ENCODE results near the gene NMNAT2. TPM values are rescaled to one million over a fixed set of nuclear protein-coding genes. Genes with fewer than 3 reads are reported as not detected.
"Not testable (repeated sequence)": the region's sequence is repeated elsewhere in the genome, so short reads cannot be mapped to it uniquely, and the experiment has no call there.

Gene NMNAT2
- total and polyA plus RNA-seq, 3 experiments from 2014 or later, result not detected

DNA sequence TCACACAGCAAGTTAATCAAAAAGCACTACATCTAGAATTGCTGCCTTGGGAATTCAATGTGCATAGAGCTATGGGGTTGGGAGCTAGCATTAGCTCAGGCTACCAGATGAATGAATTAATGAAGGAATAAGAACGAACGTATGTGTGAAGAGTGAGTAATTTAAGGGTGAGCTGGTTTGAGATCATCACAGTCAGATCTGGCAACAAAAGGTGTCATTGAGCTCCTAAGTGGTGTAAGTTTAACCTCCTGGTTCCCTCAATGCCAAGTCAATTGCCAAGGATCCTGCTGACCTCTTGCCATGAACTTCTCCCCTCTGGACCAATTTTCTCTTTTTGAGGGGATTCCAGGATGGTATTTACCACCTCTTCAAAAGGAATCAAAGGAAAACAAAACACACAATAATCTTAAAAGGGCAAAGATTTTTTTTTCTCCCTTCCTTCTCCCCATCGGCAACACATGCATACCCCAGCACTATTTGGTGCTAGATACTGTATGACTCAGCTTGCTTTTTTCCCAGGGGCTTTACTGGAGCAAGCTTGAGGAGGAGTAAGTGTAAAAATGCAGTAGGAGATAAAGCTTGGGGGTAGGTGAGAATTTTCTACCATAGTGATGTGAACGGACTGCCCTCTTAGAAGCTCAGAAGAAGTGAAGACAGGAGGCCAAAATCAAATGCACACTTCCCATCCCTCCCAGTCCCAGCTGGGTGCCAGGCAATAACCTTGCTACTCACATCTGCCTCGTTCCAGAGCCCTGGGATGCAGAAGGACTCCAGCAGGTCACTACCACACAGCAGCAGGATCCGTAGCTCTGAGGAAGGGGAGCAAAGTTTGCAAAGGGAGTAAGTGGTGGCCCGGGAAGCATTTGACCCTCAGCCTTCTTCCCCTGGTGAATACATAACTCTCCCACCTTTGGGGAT lies 140.1 kb downstream of the NMNAT2 start:
- Histone ChIP-seq H3K27ac (ENCODE audit: low read depth, low read length) (no peak overlapping the region), H3K4me3 (ENCODE audit: low read length) (no peak overlapping the region), H3K36me3 (ENCODE audit: insufficient read depth, low read length) (no peaks in the 10 kb centered on the region), H3K9me3 (ENCODE audit: low read length) (no peaks in the 10 kb centered on the region), H3K27me3 (ENCODE audit: insufficient read depth, low read length, poor library complexity, severe bottlenecking) (no peaks in the 10 kb centered on the region), H3K4me1 (ENCODE audit: insufficient read depth, low read length) (no peaks in the 10 kb centered on the region)
- ChIA-PET POLR2A (no interaction called here), CTCF (interaction anchor here (0.6 to 1.3 kb wide), 4 partner anchors 30 to 1228 kb away, joined by 3 to 4 read pairs (median 4); no protein-coding TSS in a partner anchor)
- H3K27ac Mint-ChIP-seq, result peak overlapping the region in 1 of 8 donors; percentile 32
- no peak for DNase-seq
- peaks cover 1 to 19% of the 10 kb centered on the region in 2 donors for H3K27me3 Mint-ChIP-seq
- no peaks in the 10 kb centered on the region for H3K4me1 Mint-ChIP-seq
- no peaks in the 10 kb centered on the region for H3K9me3 Mint-ChIP-seq
- H3K4me3 Mint-ChIP-seq, result no peak overlapping the region
- no peaks in the 10 kb centered on the region for H3K36me3 Mint-ChIP-seq

DNA sequence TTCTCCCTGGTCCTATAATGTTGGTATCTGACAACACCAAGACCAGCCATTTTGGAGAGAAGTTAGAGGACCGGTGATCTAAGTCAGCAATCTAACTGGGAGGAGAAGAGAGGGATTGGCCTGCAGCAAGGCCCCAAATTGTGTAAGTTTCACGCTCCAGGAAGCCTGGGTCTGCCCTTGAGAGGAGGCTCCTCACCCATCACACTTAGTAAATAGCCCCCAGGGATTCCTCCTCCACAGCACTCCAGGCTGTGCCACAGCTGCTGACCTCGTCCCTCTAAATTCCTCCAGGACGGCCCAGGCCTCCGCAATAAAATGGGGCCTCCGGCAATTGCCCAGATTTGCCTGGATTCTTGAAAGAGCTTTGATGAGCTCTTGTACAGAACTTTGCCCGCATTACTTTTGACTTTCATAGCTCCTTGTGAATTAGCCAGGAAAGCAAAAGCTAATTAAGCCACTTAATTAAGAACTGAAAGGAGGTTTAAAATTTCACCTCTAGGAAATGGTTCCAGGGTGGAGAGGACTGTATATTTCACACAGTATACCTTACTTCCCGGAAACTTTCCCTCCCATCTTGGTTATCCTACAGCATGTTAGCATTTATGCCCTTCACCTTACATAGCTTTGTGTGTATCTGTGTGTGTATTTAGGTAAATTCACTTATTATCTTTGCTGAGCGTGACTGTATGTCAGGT lies 141.6 kb downstream of the NMNAT2 start:
- Mint-ChIP-seq H3K27ac (no peak overlapping the region), H3K36me3 (no peaks in the 10 kb centered on the region), H3K27me3 (peaks cover 2 to 18% of the 10 kb centered on the region in 2 donors), H3K9me3 (no peaks in the 10 kb centered on the region), H3K4me1 (no peaks in the 10 kb centered on the region), H3K4me3 (no peak overlapping the region)
- H3K36me3 ChIP-seq (ENCODE audit: insufficient read depth, low read length), result no peaks in the 10 kb centered on the region
- no peaks in the 10 kb centered on the region for H3K9me3 ChIP-seq (ENCODE audit: low read length)
- H3K27me3 ChIP-seq (ENCODE audit: insufficient read depth, low read length, poor library complexity, severe bottlenecking), result no peaks in the 10 kb centered on the region
- H3K4me3 ChIP-seq (ENCODE audit: low read length), result no peak overlapping the region
- POLR2A ChIA-PET, result no interaction called here
- DNase-seq, result no peak
- H3K4me1 ChIP-seq (ENCODE audit: insufficient read depth, low read length), result no peaks in the 10 kb centered on the region
- H3K27ac ChIP-seq (ENCODE audit: low read depth, low read length), result no peak overlapping the region
- CTCF ChIA-PET, result no interaction called here

DNA sequence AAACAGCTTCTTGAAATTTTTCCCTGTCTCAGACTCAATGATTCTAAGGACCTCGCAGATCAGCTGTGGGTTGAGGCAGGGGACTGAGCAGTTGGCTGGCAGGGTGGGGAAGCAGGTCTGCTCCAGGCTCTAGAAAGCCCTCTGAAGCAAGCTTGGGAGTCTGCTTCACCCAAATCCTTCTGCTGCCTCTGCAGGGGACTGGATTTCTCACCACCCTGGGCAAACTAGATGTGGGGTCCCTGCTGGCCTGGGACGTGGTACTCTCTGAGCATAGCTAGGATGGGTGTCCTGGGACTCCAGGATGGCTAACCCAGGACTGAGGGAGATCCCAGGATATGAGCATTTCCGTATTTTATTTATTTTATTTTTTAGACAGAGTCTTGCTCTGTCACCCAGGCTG lies 142.9 kb downstream of the NMNAT2 start:
- Mint-ChIP-seq H3K27ac (peak overlapping the region in 1 of 8 donors; percentile 33), H3K4me3 (no peak overlapping the region), H3K4me1 (no peaks in the 10 kb centered on the region), H3K27me3 (peaks cover 2 to 12% of the 10 kb centered on the region in 2 donors), H3K9me3 (no peaks in the 10 kb centered on the region), H3K36me3 (no peaks in the 10 kb centered on the region)
- ChIA-PET CTCF (no interaction called here), POLR2A (no interaction called here)
- no peaks in the 10 kb centered on the region for H3K27me3 ChIP-seq (ENCODE audit: insufficient read depth, low read length, poor library complexity, severe bottlenecking)
- H3K4me1 ChIP-seq (ENCODE audit: insufficient read depth, low read length), result no peaks in the 10 kb centered on the region
- DNase-seq, result no peak
- H3K9me3 ChIP-seq (ENCODE audit: low read length), result no peaks in the 10 kb centered on the region
- no peaks in the 10 kb centered on the region for H3K36me3 ChIP-seq (ENCODE audit: insufficient read depth, low read length)
- no peak overlapping the region for H3K4me3 ChIP-seq (ENCODE audit: low read length)
- no peak overlapping the region for H3K27ac ChIP-seq (ENCODE audit: low read depth, low read length)

DNA sequence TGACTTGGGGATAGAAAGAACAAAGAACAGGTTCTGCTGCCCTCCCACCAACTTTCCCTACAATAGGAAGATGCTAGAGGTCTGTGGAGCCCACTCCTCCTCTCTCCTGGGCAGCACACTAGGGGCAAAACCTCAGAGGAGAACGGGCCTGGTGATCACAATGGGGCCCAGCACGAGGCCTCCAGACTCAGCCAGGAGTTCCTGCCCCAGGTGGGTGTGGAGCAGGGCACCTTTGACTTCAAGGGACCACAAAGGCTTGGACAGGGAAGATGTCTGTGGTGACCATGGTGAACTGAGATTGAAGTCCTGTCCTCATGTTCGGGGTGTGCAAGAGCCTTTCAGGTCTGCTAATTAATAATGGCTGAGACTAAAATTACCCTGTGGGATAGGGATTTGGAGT lies 143.3 kb downstream of the NMNAT2 start:
- ChIA-PET CTCF (no interaction called here), POLR2A (no interaction called here)
- H3K27ac Mint-ChIP-seq, result no peak overlapping the region
- no peaks in the 10 kb centered on the region for H3K27me3 ChIP-seq (ENCODE audit: insufficient read depth, low read length, poor library complexity, severe bottlenecking)
- no peaks in the 10 kb centered on the region for H3K36me3 ChIP-seq (ENCODE audit: insufficient read depth, low read length)
- no peaks in the 10 kb centered on the region for H3K4me1 Mint-ChIP-seq
- H3K4me3 Mint-ChIP-seq, result no peak overlapping the region
- H3K27me3 Mint-ChIP-seq, result peaks cover 2 to 12% of the 10 kb centered on the region in 2 donors
- DNase-seq, result no peak
- H3K36me3 Mint-ChIP-seq, result no peaks in the 10 kb centered on the region
- H3K4me3 ChIP-seq (ENCODE audit: low read length), result no peak overlapping the region
- no peaks in the 10 kb centered on the region for H3K9me3 ChIP-seq (ENCODE audit: low read length)
- no peaks in the 10 kb centered on the region for H3K4me1 ChIP-seq (ENCODE audit: insufficient read depth, low read length)
- H3K9me3 Mint-ChIP-seq, result no peaks in the 10 kb centered on the region
- no peak overlapping the region for H3K27ac ChIP-seq (ENCODE audit: low read depth, low read length)

DNA sequence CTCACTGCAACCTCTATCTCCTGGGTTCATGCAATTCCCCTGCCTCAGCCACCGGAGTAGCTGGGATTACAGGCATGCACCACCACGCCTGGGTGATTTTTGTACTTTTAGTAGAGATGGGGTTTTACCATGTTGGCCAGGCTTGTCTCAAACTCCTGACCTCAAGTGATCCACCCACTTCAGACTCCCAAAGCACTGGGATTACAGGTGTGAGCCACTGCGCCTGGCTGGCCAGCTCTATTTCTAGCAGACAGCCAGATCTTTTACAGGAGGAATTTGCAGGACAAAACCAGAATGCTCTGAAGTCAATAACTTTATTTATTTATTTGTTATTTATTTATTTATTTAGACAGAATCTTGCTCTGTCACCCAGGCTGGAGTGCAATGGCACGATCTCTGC lies 144.2 kb downstream of the NMNAT2 start:
- H3K9me3 ChIP-seq (ENCODE audit: low read length); H3K9me3 Mint-ChIP-seq; H3K27me3 ChIP-seq (ENCODE audit: insufficient read depth, low read length, poor library complexity, severe bottlenecking); DNase-seq; H3K4me1 Mint-ChIP-seq; H3K4me1 ChIP-seq (ENCODE audit: insufficient read depth, low read length); POLR2A ChIA-PET; H3K27ac Mint-ChIP-seq; H3K4me3 ChIP-seq (ENCODE audit: low read length); H3K4me3 Mint-ChIP-seq; H3K36me3 ChIP-seq (ENCODE audit: insufficient read depth, low read length); H3K36me3 Mint-ChIP-seq; H3K27ac ChIP-seq (ENCODE audit: low read depth, low read length): not testable (repeated sequence)
- H3K27me3 Mint-ChIP-seq, result peaks cover 2 to 12% of the 10 kb centered on the region in 2 donors
- CTCF ChIA-PET, result interaction anchor here (2.0 kb wide), 1 partner anchor 8 kb away, joined by 7 read pairs; no protein-coding TSS in a partner anchor

DNA sequence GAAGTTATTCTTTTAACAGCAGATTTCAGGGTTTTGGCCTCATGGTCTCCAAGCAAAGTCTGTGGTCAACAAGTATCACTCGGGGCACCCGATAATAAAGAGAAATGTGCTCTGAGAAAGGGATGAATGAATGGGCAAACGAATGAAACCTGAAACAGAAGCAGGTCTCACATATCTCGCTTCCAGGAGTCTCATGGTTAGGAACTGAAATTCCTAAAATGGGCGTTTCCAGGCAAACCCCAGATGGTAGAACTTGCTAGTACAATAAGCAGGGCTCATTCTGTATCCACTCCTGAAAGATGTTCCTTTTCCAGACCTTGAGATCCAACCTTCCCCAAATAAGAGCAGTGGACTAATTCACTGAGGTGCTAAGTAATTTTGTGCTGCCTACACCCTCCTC lies 144.9 kb downstream of the NMNAT2 start:
- Mint-ChIP-seq H3K27ac (no peak overlapping the region), H3K27me3 (peaks cover 2 to 14% of the 10 kb centered on the region in 2 donors), H3K36me3 (no peaks in the 10 kb centered on the region), H3K9me3 (no peaks in the 10 kb centered on the region), H3K4me3 (no peak overlapping the region), H3K4me1 (no peaks in the 10 kb centered on the region)
- Histone ChIP-seq H3K4me3 (ENCODE audit: low read length) (no peak overlapping the region), H3K4me1 (ENCODE audit: insufficient read depth, low read length) (no peaks in the 10 kb centered on the region), H3K36me3 (ENCODE audit: insufficient read depth, low read length) (no peaks in the 10 kb centered on the region), H3K27me3 (ENCODE audit: insufficient read depth, low read length, poor library complexity, severe bottlenecking) (no peaks in the 10 kb centered on the region), H3K9me3 (ENCODE audit: low read length) (no peaks in the 10 kb centered on the region), H3K27ac (ENCODE audit: low read depth, low read length) (no peak overlapping the region)
- ChIA-PET CTCF (interaction anchor here (2.0 kb wide), 1 partner anchor 9 kb away, joined by 7 read pairs; no protein-coding TSS in a partner anchor), POLR2A (no interaction called here)
- DNase-seq, result no peak

DNA sequence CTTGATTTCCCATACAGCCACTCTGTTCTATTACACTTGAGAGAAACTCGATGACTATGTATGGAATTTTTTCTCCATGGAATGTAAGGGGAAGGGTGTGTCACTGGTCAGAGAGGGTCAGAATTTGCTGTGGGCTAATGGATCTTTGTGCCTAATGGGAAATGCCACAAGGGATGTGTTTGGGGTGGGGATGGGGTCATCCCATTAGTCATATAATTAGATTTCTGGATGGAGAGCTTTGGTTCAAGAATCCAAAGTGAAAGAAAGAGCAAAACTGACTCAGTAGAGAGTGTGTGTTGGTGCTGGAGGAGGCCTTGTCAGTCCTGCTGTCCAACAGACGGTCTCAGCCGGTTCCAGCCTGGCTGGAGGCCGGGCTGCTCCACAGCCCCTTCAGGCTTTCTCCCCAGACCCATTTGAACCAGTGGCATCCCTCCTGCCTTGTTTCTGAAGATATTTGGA lies 145.8 kb downstream of the NMNAT2 start:
- no peak for DNase-seq
- H3K9me3 Mint-ChIP-seq, result no peaks in the 10 kb centered on the region
- no peaks in the 10 kb centered on the region for H3K4me1 Mint-ChIP-seq
- ChIA-PET POLR2A (no interaction called here), CTCF (interaction anchor here (2.0 kb wide), 1 partner anchor 10 kb away, joined by 7 read pairs; no protein-coding TSS in a partner anchor)
- Histone ChIP-seq H3K4me1 (ENCODE audit: insufficient read depth, low read length) (no peaks in the 10 kb centered on the region), H3K4me3 (ENCODE audit: low read length) (no peak overlapping the region), H3K36me3 (ENCODE audit: insufficient read depth, low read length) (no peaks in the 10 kb centered on the region), H3K9me3 (ENCODE audit: low read length) (no peaks in the 10 kb centered on the region), H3K27me3 (ENCODE audit: insufficient read depth, low read length, poor library complexity, severe bottlenecking) (no peaks in the 10 kb centered on the region), H3K27ac (ENCODE audit: low read depth, low read length) (no peak overlapping the region)
- H3K27ac Mint-ChIP-seq, result no peak overlapping the region
- no peak overlapping the region for H3K4me3 Mint-ChIP-seq
- H3K36me3 Mint-ChIP-seq, result no peaks in the 10 kb centered on the region
- peaks cover 2 to 22% of the 10 kb centered on the region in 2 donors for H3K27me3 Mint-ChIP-seq

DNA sequence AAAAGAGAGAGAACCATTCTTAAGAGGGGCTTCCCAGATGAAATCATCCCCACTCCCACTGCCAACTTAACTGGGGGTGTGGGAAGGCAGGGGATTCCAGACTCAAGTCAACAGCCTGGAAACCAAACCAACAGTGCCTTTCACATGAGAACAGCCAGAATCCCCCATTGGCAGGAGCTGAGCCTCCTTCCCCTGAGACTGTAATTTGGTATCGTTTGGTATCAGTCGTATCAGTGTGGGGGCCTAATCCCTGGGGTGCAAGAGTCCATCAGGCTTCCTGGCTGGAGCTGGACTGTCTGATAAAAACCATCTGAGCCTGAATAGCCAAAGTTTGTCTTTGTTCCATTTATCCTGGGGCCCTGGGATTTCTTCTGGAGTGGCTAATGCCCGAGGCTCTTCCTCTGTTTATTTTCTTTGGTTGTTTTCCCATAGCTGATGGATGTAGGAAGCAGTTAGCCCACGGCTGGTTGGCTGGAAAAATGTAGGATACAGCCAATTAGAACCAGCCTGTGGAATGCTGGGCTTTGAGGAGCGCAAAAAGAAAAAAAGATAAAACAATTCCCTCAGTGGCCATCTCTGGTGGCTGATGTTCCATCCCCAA lies 147.5 kb downstream of the NMNAT2 start:
- no peaks in the 10 kb centered on the region for H3K4me1 ChIP-seq (ENCODE audit: insufficient read depth, low read length)
- Mint-ChIP-seq H3K4me3 (no peak overlapping the region), H3K36me3 (no peaks in the 10 kb centered on the region), H3K27ac (no peak overlapping the region), H3K27me3 (peaks cover 2 to 28% of the 10 kb centered on the region in 2 donors), H3K4me1 (no peaks in the 10 kb centered on the region), H3K9me3 (no peaks in the 10 kb centered on the region)
- no peak for DNase-seq
- H3K36me3 ChIP-seq (ENCODE audit: insufficient read depth, low read length), result no peaks in the 10 kb centered on the region
- H3K27me3 ChIP-seq (ENCODE audit: insufficient read depth, low read length, poor library complexity, severe bottlenecking), result no peaks in the 10 kb centered on the region
- H3K4me3 ChIP-seq (ENCODE audit: low read length), result no peak overlapping the region
- no peaks in the 10 kb centered on the region for H3K9me3 ChIP-seq (ENCODE audit: low read length)
- ChIA-PET CTCF (interaction anchor here (2.2 kb wide), 1 partner anchor 11 kb away, joined by 5 read pairs; no protein-coding TSS in a partner anchor), POLR2A (no interaction called here)
- no peak overlapping the region for H3K27ac ChIP-seq (ENCODE audit: low read depth, low read length)

Data from CD8-positive, alpha-beta memory T cell (primary cell).